Astrocyte of the spinal cord (primary cell): ENCODE measurements around the gene PPL.
A peak's percentile ranks its signal among the peaks of the same experiment; 100 is the strongest.

Source experiments
- DNase-seq: peaks from one replicate; pipeline ENCODE4 v3.0.0; 2011; ENCODE audit warnings: low read depth, low spot score
- H3K4me3 ChIP-seq: 2 replicates; pipeline ENCODE4 v1.5.1; 2011; ENCODE audit warnings: low read depth, mild to moderate bottlenecking, low read length, moderate library complexity
- in situ Hi-C: cut with HindIII; loops from 2 replicates; pipeline ENCODE4 v1.10.0; 2017; ENCODE audit warnings: low sequenced_read_pairs
- TF ChIP-seq, protein P1 (sequence below): IDR thresholded peaks from 2 replicates; pipeline ENCODE4 v1.5.1; 2012; ENCODE audit warnings: low read depth, mild to moderate bottlenecking, low read length, inconsistent platforms

PPL gene

DNA sequence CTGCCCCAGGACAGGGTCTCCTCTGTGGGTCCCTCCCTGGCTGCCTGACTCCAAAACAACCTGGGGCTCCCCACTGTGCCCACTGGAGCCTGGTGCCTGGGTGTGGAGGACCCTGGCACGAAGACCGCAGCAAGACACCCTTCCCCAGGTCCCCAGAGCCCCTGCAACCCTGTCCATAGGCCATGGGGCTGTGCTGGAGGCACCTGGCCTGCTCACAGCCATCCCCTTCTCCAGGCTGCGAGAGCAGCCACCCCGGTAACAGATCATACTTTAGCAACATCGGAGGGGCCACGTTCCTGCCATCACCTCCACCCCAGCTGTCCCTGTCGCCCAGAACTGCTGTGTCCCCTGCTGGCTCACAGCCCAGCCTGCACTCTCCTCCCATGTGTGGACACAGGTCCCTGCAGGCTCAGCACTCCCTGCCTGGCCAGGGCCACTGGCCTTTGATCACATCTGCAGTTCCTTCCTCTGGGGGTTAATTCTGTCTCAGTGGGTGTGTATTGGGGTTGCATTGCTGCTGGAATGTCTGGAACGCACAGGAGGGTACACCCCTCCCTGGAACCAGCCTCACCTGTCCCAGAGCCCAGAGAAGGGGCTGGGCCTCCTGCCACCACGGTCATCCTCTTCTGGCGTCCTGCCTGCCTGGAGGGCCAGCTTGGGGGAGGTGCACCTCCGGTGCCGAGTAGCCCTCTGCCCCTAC lies 12.2 kb downstream of the PPL start:
- in situ Hi-C loops = no loop called here
- TF ChIP-seq, protein P1, sequence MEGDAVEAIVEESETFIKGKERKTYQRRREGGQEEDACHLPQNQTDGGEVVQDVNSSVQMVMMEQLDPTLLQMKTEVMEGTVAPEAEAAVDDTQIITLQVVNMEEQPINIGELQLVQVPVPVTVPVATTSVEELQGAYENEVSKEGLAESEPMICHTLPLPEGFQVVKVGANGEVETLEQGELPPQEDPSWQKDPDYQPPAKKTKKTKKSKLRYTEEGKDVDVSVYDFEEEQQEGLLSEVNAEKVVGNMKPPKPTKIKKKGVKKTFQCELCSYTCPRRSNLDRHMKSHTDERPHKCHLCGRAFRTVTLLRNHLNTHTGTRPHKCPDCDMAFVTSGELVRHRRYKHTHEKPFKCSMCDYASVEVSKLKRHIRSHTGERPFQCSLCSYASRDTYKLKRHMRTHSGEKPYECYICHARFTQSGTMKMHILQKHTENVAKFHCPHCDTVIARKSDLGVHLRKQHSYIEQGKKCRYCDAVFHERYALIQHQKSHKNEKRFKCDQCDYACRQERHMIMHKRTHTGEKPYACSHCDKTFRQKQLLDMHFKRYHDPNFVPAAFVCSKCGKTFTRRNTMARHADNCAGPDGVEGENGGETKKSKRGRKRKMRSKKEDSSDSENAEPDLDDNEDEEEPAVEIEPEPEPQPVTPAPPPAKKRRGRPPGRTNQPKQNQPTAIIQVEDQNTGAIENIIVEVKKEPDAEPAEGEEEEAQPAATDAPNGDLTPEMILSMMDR = no peak
- no peak overlapping the region for H3K4me3 ChIP-seq
- DNase-seq = no peak

GRCh38 chr16:4923853-4924252 lies 13.1 kb downstream of the PPL start:
- no peak overlapping the region for H3K4me3 ChIP-seq
- no peak for DNase-seq
- in situ Hi-C loops = no loop called here
- TF ChIP-seq, protein P1 = no peak

DNA sequence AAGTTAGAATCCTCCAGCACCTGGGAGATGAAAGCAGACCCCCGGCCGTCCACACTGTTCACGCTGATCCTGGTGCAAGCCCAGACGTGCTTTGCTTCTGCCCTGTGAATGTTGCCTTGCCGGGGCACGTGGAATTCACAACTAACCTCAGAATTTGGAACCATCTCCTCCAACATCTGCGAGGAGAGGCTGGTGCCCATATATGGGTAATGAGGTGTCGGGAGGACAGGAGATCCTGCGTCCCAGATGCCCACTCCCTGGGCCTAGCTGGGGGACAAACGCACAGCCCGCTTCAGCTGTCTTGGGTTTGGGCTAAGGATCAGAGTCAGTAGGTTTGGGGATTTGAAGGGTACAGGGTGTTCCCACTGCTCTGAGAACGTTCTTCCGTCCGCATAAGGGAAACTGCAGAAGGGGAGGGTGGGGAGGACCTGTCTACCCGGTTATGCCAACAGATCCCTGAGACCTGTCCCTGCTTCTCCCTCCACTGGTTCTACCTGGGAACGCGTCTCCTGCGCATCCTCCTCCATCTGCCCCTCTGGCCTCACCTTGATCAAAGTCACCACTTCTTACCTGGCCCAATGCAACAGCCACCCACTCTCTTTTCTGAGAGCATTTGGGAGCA lies 14.1 kb downstream of the PPL start:
- no peak overlapping the region for H3K4me3 ChIP-seq
- in situ Hi-C loops = no loop called here
- DNase-seq = no peak
- TF ChIP-seq, protein P1 = no peak

GRCh38 chr16:4920826-4921225 lies 16.1 kb downstream of the PPL start:
- in situ Hi-C loops = no loop called here
- TF ChIP-seq, protein P1 = no peak
- H3K4me3 ChIP-seq = no peak overlapping the region
- no peak for DNase-seq

- DNase-seq = no peak
- TF ChIP-seq, protein P1 = no peak
- in situ Hi-C loops = no loop called here
- no peak overlapping the region for H3K4me3 ChIP-seq
Measured at GRCh38 chr16:4918781-4919251, 18.1 kb downstream of the PPL start.

GRCh38 chr16:4917117-4917516 lies 19.8 kb downstream of the PPL start:
- no peak overlapping the region for H3K4me3 ChIP-seq
- TF ChIP-seq, protein P1 = no peak
- DNase-seq = peak; percentile 49
- in situ Hi-C loops = no loop called here
